Activated naive CD4-positive, alpha-beta T cell (primary cell): Measurements from ENCODE around the gene CNTN4.

Experiments used
- DNase-seq, 4 experiments: peaks; one replicate each; lab custom pipeline; 2025; lab: John Stamatoyannopoulos, UW

The CNTN4 gene

GRCh38 chr3:2392981-2393380 lies 294.3 kb downstream of the CNTN4 start:
- DNase-seq, result no peak

DNA sequence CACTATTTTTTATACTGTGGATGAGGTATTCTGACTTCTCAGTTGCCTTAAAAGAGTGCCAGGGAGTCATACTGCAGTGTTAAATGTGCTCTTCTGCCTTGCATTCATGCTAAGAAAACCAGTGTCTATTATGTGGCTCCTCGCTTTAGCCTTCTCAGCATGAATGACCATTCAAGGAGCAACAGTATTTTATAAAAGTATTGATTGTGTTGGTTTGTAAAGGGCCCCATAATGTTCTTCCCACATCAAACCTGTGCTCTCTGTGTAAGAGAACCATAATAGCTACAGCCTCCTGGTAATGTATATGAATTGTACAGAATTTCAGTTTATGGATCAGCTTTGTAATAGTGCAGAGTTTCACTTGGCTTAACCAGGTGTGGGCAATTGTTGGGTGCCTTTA lies 316.4 kb downstream of the CNTN4 start:
- no peak for DNase-seq

DNA sequence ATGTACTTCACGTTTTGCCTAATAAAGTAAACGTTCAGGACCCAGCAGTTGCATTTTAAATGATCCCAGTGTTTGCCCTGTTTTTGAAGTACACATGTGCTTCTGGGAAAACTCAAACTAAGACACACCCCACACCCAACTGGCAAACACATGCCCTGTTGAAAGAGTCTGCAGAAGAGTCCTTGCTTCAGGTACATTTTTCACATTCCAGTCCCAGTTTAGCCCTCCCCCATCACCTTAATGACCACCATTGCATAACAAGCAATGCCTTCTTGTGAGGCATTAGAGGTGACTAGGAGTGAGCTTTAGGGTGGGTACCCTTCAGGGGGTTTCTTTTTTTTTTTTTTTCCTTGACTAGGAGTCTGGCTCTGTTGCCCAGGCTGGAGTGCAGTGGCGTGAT lies 322.3 kb downstream of the CNTN4 start:
- DNase-seq, result no peak

DNA sequence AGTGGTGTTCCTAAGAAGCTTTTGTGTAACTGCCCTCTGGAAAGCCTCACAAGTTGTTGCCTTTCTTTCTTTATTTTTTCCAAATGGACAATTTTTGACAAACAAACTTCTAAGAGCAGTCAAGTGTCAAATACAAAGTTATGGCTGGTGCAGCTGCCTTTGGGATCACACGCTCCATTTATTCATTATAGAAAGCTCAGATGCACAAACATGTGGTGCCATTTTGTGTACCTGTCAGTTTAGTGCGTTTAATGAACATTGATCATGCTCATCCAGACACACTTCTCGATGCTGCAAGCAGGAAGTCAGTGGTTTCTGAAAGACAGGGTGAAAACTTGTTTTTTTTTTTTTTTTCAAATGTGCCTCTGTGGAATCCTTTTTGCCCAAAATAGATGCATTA lies 324.5 kb downstream of the CNTN4 start:
- DNase-seq, result no peak

- no peak for DNase-seq
These were observed 342.9 kb downstream of the CNTN4 start for GRCh38 chr3:2441558-2441957.

DNA sequence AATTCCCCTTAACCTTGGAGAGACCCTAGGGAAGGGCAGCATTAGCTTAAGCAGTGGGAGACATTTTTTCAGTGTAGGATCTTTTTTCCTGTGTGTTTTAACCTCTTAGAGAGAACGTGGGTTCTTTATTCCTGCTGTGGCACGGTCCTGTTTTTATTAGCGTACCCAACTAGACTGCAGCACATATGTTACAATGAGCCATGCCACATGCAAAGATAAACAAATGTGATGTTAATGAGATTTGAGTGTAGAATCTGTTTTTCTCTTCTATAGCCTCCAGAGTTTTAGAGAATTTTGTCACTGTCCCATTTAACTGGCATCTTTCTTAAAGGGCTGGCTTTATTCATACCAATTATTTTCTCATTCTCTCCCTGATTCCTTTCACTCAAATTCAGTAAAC lies 347.5 kb downstream of the CNTN4 start:
- no peak for DNase-seq

DNA sequence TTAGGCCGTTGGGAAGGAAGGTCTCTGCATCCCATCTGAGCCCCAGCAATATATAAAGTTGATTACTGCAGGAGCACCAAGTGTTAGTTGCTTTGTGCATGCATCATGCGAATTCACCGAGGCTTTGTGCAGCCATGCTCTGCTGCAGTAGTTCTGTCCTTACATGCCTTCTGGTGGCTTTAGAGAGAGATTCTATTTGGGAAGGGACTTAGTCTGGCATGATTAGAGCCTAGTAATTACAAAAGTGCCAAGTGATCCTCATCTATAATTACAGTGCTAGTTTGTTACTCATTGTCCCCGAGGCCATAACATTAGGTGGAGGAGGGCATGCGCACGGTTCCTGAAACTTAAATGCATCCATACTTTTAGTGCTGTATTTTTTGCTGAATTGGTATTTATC lies 353.6 kb downstream of the CNTN4 start:
- DNase-seq, result no peak

DNA sequence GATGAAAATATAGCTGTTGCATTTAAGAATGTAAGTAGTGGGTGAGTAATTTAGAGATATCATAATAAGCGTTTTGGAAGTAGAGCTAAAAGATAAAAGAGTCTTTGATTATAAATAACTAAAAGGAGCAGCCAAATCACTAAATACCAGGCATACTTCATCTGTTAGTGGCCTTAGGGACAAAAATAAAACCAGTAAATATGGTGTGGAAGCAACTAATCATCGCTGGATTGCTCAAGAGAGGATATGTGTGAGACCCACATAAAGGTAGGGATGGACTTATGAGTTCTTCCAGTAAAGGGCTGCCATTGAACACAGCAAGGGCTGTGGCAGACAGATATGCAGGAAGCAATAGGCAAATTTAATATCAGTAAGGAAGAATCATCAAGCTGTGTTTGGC lies 356.2 kb downstream of the CNTN4 start:
- DNase-seq, result no peak

DNA sequence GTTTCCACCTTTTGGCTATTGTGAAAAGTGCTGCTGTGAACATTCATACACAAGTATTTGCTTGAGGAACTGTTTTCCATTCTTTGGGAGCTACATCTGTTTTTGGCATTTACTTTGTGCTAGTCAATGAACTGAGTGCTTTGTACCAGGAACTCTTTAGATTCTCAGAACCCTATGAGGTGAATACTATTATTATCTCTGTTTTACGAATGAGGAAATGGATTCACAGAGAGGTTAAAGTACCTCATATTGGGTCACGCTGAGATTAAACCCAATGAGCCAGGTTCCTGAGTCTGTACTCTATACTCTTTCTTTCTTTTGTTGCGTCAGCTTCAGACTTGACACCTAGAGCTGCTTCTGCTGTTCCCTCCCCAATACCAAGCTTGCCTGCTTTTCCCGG lies 358.1 kb downstream of the CNTN4 start:
- no peak for DNase-seq

- no peak for DNase-seq
These were observed 360.1 kb downstream of the CNTN4 start for GRCh38 chr3:2458816-2459215.

DNA sequence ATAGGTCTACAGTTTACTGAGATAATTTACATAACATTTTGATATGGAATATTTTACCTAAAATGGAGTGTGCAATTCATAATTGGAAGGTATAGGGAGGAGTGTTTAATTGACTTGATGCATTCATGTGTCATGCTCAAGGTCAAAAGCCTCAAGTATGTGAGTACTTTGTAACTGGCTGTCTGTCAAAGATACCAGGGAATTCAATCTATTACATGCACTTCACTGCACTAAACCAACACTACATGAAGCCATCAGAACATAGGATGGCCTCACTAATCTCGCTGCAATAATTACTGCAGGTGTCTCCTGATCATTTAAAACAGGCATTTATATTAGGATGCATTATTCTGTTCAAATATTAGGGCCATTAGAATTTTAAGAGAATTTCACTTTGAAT lies 367.2 kb downstream of the CNTN4 start:
- DNase-seq, result no peak

GRCh38 chr3:2468816-2469215 lies 370.1 kb downstream of the CNTN4 start:
- DNase-seq, result no peak

- no peak for DNase-seq
These were observed 378.3 kb downstream of the CNTN4 start for GRCh38 chr3:2476996-2477395.

- no peak for DNase-seq
These were observed 379.0 kb downstream of the CNTN4 start for GRCh38 chr3:2477620-2478019.

DNA sequence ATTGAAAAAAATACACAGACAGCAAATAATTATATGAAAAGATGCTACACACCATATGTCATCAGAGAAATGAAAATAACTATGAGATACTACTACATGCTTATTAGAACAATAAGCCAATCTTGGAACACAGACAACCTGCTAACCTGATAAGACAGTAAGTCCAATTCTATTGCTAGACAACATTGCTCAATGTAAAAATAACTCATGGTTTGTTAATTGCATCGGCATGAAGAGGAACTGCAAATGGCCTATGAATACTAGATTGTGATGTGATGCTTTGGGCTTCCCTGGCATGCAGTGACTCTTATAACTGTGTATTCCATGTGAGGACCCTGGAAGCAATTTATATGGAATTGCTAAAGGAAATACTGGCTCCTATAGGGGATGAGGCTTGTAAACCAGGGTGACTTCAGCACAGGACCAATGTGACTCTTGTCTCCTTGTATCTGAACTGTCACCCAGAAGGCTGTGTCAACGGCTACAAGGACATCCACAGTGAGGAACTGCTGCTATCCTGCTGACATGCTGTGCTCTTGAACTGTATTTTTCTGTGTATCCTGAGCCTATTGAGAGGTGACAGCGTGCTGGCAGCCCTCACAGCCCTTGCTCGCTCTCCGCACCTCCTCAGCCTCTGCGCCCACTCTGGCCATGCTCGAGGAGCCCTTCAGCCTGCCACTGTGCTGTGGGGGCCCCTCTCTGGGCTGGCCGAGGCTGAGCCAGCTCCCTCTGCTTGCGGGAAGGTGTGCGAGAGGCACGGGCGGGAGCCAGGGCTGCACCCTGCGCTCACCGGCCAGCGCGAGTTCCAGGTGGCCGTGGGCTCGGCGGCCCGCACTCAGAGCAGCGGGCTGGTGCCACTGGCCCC lies 385.7 kb downstream of the CNTN4 start:
- DNase-seq, result no peak

- no peak for DNase-seq
These were observed 386.3 kb downstream of the CNTN4 start for GRCh38 chr3:2485027-2485375.

DNA sequence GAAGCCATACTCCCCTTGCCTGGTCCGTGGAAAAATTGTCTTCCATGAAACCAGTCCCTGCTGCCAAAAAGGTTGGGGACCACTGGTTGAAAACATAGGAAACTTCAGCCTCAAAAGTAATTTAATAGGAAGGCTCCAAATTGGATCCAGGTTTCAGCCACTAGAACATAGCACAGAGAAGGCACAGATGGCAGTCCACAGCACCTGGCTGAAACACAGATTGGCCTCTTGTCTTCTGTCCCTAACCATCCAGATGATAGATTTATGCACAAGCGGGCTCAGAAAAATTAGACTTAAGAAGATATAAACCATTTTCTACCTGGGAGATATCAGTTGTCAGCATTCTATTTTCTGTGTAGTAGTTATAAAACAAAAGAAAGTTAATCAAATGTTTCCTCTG lies 397.1 kb downstream of the CNTN4 start:
- DNase-seq, result no peak

DNA sequence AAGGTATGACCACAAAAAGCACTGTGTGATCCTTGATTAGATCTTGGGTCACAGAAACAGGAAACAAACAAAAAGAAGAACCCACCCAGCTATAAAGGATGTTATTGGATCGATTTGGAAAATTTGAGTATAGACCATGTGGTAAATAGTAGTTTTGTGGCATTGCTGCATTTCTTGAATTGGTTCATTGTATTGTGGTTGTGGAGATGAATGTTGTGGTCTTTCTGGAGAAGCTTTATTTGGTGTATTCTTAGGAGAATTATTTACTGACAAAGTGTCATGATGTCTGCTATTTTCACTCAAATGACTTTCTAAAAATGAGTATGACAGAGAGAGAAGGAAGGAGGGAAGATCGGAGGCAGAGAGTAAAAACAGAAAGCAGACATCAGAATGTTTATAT lies 406.2 kb downstream of the CNTN4 start:
- no peak for DNase-seq

DNA sequence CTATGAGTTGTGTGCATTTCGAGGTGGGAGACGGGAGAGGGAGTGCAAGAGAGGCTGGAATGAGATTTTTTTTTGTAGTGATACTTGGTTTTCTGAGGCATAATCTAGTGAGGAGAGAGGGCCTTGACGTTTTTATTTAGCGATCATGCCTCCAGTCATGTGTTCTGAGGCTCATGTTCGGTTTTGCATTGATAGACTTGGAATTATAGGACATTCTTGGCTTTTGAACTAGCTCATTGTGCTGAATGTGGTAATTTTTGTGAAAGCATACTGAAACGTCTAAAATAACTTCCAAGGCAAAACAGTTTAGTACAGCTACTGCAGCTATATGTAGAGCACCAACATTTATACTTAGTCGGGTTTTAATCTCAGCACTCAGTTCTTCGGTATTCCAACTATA lies 408.1 kb downstream of the CNTN4 start:
- no peak for DNase-seq

DNA sequence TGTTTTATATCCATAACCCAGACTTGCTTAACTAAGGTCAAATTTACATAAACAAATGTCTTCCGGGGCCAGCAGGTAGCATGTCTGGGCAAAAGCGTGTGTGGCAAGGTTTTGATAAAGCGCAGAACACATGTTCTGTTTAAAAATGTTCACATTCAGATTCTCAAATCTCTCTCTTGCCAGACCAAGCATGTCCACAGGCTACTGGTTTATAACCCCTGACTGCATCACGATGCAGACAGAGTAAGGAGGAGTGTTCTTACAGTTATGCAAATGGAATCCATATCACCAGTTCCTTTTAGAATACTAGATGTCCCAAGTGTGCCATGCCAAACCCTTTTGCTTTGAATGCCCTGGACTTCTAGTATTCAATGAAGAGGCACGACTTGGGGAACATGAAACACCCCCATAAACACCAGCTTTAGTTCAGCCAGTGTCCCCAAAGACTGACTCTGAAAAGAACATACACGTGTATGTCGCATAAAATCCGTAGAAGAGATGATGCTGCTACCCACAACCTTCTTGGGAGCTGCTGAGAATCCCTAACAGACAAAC lies 412.0 kb downstream of the CNTN4 start:
- DNase-seq, result no peak

DNA sequence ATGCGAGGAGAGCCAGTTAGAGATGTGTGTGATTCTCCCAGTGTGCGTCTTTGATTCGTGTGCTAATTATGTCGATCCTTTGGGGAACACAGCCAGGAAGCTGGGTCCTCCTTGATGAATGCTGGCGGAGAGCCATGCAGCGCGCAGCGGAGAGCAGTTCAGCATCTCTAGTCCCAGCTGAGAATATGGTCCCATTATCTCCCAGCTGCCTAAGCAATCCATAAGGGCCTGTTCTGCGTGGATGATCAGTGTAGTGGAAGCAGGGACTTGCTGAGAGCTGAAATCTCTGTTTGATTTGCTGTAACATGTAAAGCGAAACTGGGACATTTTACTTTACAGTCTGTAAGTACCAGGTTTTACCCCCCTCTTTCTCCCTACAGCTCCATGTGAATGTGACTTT lies 412.7 kb downstream of the CNTN4 start:
- DNase-seq, result no peak

DNA sequence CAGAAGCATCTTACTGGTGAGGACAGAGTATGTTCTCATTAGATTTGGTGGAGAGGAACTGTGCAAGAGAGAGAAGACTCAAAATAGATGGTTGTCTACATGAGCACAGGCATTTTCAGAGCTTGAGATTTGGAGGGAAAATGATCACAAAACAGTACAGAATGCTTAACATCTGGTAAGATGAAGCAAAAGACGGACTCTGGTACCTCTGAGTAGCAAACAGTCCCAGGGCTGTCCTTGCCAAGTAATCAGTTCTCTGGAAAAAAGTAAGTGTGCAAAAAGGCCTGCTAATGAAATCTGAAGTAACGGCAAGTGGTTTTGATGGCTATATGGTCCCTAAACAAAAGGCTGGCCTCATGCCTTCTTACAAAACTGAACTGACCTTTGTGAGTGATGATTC lies 414.2 kb downstream of the CNTN4 start:
- DNase-seq, result no peak

DNA sequence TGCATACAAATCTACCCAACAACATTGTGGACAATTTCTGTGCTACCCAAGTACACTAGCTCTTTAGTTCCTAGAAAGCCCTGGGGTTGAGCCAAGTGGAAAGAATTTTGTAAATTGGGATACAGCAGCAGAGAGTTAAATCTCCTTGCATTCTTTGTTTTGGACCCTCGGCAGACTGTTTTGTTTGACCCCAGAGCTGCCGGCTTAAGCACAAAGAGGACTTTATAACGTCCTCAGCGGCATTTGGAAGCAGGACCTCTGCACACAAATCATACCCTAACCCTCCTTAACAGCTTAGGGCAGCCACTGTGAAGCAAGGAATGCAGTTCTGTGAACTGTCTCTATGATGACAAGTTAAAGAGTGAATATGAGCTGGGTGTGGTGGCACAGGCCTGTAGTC lies 415.3 kb downstream of the CNTN4 start:
- DNase-seq, result no peak
